CD4-positive, alpha-beta T cell (primary cell): ENCODE measurements around the gene CDSN. TPM values are rescaled to one million over a fixed set of nuclear protein-coding genes. Genes with fewer than 3 reads are reported as not detected.

Experiments used
- ATAC-seq: fragments of 200-7000 bp; cut with Tn5 transposase; one replicate; pipeline ENCODE4 v1.10.0; 2022; ENCODE audit warnings: mild to moderate bottlenecking; ENCODE audit not compliant: poor library complexity
- CTCF ChIA-PET: fragments of 350-600 bp; sonication (Branson Sonifier 250); formaldehyde crosslinking; loops from one replicate; lab custom pipeline; 2021; ENCODE audit warnings: antibody characterized with exemption, inconsistent platforms; lab: Charles Lee
- POLR2A ChIA-PET: fragments of 350-600 bp; sonication (Branson Sonifier 250); formaldehyde crosslinking; loops from one replicate; lab custom pipeline; 2021; ENCODE audit warnings: antibody characterized with exemption, inconsistent platforms; lab: Charles Lee
- DNase-seq, 14 experiments: peaks; one replicate each; pipeline ENCODE4 v3.0.0-alpha.2; 2013 to 2020; ENCODE audit warnings: mixed read lengths in 2 of 14
- H3K27ac ChIP-seq, 2 donors: one replicate each; pipeline versions ENCODE4 v1.5.1 to v1.7.0; 2013; ENCODE audit warnings: low read length in 2 of 2, low read depth in 1 of 2, mild to moderate bottlenecking in 1 of 2
- H3K27me3 ChIP-seq, 2 experiments: 1 replicate in 1 of 2; 2 replicates in 1 of 2; pipeline versions ENCODE4 v1.6.1 to v1.7.0; 2013; ENCODE audit warnings: low read length in 2 of 2, control low read depth in 1 of 2, mild to moderate bottlenecking in 1 of 2, moderate library complexity in 1 of 2; ENCODE audit not compliant: insufficient read depth in 2 of 2, control insufficient read depth in 1 of 2
- H3K36me3 ChIP-seq: one replicate; pipeline ENCODE4 v1.6.1; 2013; ENCODE audit warnings: low read length, control low read depth; ENCODE audit not compliant: insufficient read depth
- H3K4me1 ChIP-seq: one replicate; pipeline ENCODE4 v1.6.1; 2013; ENCODE audit warnings: low read length, control low read depth; ENCODE audit not compliant: insufficient read depth
- H3K4me3 ChIP-seq: one replicate; pipeline ENCODE4 v1.5.1; 2013; ENCODE audit warnings: mild to moderate bottlenecking, low read length, moderate library complexity
- H3K9me3 ChIP-seq, 2 experiments: 1 replicate in 1 of 2; 2 replicates in 1 of 2; pipeline versions ENCODE4 v1.6.1 to v1.7.0; 2013; ENCODE audit warnings: low read length in 2 of 2, mild to moderate bottlenecking in 2 of 2, control low read depth in 1 of 2, moderate library complexity in 1 of 2; ENCODE audit not compliant: control insufficient read depth in 1 of 2, insufficient read depth in 1 of 2
- H3K27ac Mint-ChIP-seq: one replicate; pipeline ENCODE4 v1.8.0; 2020; ENCODE audit warnings: mixed read lengths
- H3K27me3 Mint-ChIP-seq: one replicate; pipeline ENCODE4 v1.8.0; 2021; ENCODE audit warnings: mixed read lengths
- H3K36me3 Mint-ChIP-seq: one replicate; pipeline ENCODE4 v1.8.0; 2021; ENCODE audit warnings: low read depth, mixed read lengths
- H3K4me1 Mint-ChIP-seq: one replicate; pipeline ENCODE4 v1.8.0; 2021; ENCODE audit warnings: low read depth, mixed read lengths
- H3K4me3 Mint-ChIP-seq: one replicate; pipeline ENCODE4 v1.8.0; 2020; ENCODE audit warnings: mild to moderate bottlenecking, mixed read lengths
- H3K9me3 Mint-ChIP-seq: one replicate; pipeline ENCODE4 v1.8.0; 2020; ENCODE audit warnings: mixed read lengths
- intact Hi-C, 2 experiments: fragments of 100-400 bp; cut with DNase I in 1 of 2; cut with micrococcal nuclease in 1 of 2; formaldehyde crosslinking; loops; one replicate each; pipeline versions ENCODE4 v1.15.1 to v1.9.0; 2023 to 2025; cut with DNase I, micrococcal nuclease
- polyA plus RNA-seq, 2 donors: library from polyadenylated mRNA; unstranded; fragments of 120-200 nt; gene quantifications; one replicate each; pipeline ENCODE4 v1.2.1, GENCODE V29; 2013
- total RNA-seq, 174 experiments: library from RNA in 2 of 174; stranded (reverse) in 2 of 174; gene quantifications; one replicate each; pipeline ENCODE4 v1.2.3 and lab custom pipeline; 2021 to 2026
- TF ChIP-seq, protein P1 (sequence below): fragments of 200-600 bp; IDR thresholded peaks from one replicate; pipeline ENCODE4 v1.8.0; 2022; ENCODE audit warnings: antibody characterized with exemption, mild to moderate bottlenecking

CDSN gene, protein sequence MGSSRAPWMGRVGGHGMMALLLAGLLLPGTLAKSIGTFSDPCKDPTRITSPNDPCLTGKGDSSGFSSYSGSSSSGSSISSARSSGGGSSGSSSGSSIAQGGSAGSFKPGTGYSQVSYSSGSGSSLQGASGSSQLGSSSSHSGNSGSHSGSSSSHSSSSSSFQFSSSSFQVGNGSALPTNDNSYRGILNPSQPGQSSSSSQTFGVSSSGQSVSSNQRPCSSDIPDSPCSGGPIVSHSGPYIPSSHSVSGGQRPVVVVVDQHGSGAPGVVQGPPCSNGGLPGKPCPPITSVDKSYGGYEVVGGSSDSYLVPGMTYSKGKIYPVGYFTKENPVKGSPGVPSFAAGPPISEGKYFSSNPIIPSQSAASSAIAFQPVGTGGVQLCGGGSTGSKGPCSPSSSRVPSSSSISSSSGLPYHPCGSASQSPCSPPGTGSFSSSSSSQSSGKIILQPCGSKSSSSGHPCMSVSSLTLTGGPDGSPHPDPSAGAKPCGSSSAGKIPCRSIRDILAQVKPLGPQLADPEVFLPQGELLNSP
- total RNA-seq (not detected), total RNA-seq (lab: John Stamatoyannopoulos, UW) (0 to 0.08 (median 0) reads per million in 172 experiments)
- polyA plus RNA-seq (2013, experiment 1 of 2) = not detected
- not detected for polyA plus RNA-seq (2013, experiment 2 of 2)

DNA sequence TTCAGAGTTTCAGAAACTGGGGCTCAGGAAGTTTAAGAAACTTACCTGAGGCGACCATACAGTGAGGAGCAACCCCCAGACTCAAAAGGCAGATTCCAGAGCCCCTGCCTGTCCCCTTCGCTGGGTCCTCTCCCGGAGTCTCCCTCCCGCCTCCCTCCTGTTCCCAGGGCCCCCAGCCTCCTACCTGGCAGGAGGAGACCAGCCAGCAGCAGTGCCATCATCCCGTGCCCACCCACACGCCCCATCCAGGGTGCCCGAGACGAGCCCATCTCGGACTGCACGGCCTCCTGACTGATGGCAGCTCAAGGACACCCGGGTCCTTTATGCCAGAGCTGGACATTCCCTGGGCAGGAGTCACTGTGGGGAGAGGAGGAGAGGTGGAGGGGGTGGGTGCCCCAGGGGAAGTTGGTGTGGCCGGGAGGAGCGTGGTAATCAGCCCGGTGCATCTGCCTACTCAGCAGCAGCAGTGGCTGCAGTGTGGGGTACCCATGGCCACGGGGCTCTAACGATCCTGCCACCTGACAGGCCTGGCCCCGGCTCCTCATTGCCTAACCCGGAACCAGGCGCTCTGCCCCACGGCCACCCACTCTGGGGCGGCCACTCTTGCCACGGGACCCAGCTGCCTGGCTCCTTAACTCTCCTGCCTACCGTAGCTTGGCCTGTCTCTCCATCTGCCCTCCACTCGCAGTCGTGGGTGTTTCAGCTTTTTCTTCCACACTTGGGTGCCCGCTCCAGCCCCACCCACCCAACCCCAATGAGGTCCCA, at the start of gene CDSN:
Gene CDSN, minus strand, starts transcription at position 296 of the 765 bp plus-strand sequence. Its CDS starts 27 bp downstream, at position 269.
- Histone ChIP-seq H3K36me3 (no peaks in the 10 kb centered on the region), H3K27ac (no peak within 1 kb of the TSS), H3K4me1 (no peaks in the 10 kb centered on the region), H3K4me3 (no peak within 1 kb of the TSS), H3K27me3 (no peaks in the 10 kb centered on the region), H3K9me3 (no peaks in the 10 kb centered on the region)
- ATAC-seq (no peak), DNase-seq (no peak)
- ChIA-PET CTCF (no interaction called here), POLR2A (no interaction called here)
- H3K27ac Mint-ChIP-seq = no peak within 1 kb of the TSS
- peaks cover 2% of the 10 kb centered on the region for H3K27me3 Mint-ChIP-seq
- intact Hi-C loops = no loop called here
- H3K36me3 Mint-ChIP-seq = no peaks in the 10 kb centered on the region
- H3K4me1 Mint-ChIP-seq = peaks cover 2% of the 10 kb centered on the region
- H3K4me3 Mint-ChIP-seq = no peak within 1 kb of the TSS
- TF ChIP-seq, protein P1, sequence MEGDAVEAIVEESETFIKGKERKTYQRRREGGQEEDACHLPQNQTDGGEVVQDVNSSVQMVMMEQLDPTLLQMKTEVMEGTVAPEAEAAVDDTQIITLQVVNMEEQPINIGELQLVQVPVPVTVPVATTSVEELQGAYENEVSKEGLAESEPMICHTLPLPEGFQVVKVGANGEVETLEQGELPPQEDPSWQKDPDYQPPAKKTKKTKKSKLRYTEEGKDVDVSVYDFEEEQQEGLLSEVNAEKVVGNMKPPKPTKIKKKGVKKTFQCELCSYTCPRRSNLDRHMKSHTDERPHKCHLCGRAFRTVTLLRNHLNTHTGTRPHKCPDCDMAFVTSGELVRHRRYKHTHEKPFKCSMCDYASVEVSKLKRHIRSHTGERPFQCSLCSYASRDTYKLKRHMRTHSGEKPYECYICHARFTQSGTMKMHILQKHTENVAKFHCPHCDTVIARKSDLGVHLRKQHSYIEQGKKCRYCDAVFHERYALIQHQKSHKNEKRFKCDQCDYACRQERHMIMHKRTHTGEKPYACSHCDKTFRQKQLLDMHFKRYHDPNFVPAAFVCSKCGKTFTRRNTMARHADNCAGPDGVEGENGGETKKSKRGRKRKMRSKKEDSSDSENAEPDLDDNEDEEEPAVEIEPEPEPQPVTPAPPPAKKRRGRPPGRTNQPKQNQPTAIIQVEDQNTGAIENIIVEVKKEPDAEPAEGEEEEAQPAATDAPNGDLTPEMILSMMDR = no peak
- no peaks in the 10 kb centered on the region for H3K9me3 Mint-ChIP-seq

DNA sequence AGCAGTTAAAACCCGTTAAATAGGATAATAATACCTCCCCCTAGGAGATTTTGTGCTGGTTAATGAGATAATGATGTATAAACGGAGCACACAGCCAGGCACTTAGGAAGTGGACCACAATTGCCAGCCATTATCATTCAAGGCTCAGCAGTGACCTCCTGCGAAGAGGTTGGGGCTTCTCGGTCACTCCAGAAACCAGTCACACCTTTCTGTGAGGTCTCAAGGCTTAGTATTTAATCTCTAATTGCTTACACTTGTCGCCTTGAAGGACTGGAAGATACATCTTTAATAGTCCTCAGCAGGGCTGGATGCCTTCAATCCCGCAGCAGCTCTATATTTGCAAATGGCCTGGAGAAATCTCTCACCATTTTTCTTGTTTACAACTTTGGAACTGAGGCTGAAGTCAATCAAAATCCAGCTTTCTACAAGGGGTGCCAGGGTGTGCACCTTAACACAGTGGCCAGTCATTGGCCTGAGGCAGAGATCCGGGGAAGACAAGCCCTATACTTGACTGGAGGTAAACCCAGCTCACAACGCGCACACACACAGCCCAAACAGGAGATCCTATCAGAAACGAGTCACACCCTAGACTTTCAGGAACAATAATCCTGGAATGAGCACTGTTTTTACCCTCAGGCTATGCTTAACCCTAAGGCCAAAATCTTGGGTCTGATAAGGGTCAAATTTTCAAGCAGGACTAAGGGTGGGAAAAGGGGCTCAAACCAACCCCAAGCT, 49.0 kb upstream of the CDSN start:
- Mint-ChIP-seq H3K4me3 (no peak overlapping the region), H3K36me3 (no peaks in the 10 kb centered on the region), H3K27me3 (no peaks in the 10 kb centered on the region), H3K4me1 (no peaks in the 10 kb centered on the region), H3K9me3 (no peaks in the 10 kb centered on the region), H3K27ac (no peak overlapping the region)
- POLR2A ChIA-PET = no interaction called here
- ATAC-seq = no peak
- Histone ChIP-seq H3K36me3 (no peaks in the 10 kb centered on the region), H3K4me3 (no peak overlapping the region), H3K4me1 (no peaks in the 10 kb centered on the region), H3K27me3 (no peaks in the 10 kb centered on the region), H3K9me3 (no peaks in the 10 kb centered on the region), H3K27ac (no peak overlapping the region)
- intact Hi-C loops = no loop called here
- no peak for DNase-seq
- CTCF ChIA-PET = no interaction called here
- TF ChIP-seq, protein P1 = no peak

DNA sequence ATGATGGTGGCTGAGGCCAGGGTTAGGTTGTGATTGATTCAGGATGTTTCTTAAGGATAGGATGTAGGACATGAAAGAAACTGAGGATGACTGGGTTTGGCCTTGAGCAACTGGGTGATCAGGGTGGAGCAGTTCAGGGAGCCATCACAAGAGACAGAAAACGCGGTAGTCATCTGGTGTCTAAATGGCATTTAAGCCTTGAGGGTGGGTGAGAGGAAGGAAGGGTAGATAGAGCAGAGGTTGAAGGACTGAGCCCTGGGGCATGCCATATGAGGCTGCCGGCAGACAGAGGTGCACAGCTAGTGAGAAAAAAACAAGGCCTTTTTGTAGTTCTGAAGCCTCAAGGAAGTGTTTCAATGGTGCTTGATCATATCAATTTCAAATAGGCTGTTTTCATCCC, 48.4 kb upstream of the CDSN start:
- Mint-ChIP-seq H3K4me3 (no peak overlapping the region), H3K27me3 (no peaks in the 10 kb centered on the region), H3K9me3 (no peaks in the 10 kb centered on the region), H3K4me1 (no peaks in the 10 kb centered on the region), H3K27ac (no peak overlapping the region), H3K36me3 (no peaks in the 10 kb centered on the region)
- no peaks in the 10 kb centered on the region for H3K9me3 ChIP-seq
- no peaks in the 10 kb centered on the region for H3K4me1 ChIP-seq
- TF ChIP-seq, protein P1 = no peak
- no peaks in the 10 kb centered on the region for H3K27me3 ChIP-seq
- no peak for DNase-seq
- H3K27ac ChIP-seq = no peak overlapping the region
- no peak overlapping the region for H3K4me3 ChIP-seq
- H3K36me3 ChIP-seq = no peaks in the 10 kb centered on the region
- intact Hi-C loops = no loop called here
- POLR2A ChIA-PET = no interaction called here
- CTCF ChIA-PET = no interaction called here
- no peak for ATAC-seq
